ENCODE measurements around the gene CYSRT1.

Gene CYSRT1

DNA sequence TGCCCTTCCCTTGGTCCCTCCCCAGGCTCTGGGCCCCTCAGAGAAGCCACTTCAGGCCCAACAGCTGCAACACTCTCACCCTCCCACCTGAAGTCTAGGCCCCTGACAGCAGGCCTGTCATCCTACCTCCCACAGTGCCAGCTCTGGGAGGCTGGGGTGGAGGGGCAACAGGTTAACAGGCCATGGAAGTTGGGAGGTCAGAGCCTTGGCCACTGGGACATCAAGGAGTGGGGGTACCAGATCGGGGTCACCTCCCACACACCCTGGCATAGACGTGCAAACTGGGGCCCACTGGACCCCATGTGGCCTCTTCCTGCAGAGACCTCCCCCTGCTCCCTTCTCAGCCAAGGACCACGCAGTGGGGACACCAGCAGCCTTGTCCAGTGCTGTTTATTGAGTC is 33.7 kb upstream of the CYSRT1 start:
- DNase-seq: no peak

- DNase-seq: no peak
Observed at GRCh38 chr9:137191691-137192447, 33.1 kb upstream of the CYSRT1 start.

GRCh38 chr9:137192448-137192780 is 32.6 kb upstream of the CYSRT1 start:
- DNase-seq: no peak

GRCh38 chr9:137192859-137193258 is 32.1 kb upstream of the CYSRT1 start:
- DNase-seq: no peak

DNA sequence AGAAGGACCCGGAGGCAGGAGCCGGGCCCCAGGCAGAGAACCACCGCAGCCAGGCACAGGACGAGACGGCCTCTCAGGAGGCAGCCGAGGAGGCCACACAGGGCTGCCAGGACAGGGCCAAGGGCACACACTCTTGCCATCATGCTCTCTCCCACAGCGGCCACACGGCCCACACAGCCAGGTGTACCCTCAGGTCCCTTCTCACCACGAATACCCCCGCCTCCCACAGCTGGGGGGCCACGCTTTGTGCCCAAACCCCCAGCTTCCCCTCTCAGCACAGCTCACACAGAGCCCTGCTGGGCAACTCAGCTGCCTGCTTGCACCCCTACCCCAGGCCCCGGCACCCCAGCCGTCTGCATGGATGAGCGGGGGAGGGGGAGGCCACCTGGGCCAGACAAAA is 31.2 kb upstream of the CYSRT1 start:
- peak; percentile 51 for DNase-seq

GRCh38 chr9:137194388-137194787 is 30.6 kb upstream of the CYSRT1 start:
- DNase-seq: peak; percentile 47

DNA sequence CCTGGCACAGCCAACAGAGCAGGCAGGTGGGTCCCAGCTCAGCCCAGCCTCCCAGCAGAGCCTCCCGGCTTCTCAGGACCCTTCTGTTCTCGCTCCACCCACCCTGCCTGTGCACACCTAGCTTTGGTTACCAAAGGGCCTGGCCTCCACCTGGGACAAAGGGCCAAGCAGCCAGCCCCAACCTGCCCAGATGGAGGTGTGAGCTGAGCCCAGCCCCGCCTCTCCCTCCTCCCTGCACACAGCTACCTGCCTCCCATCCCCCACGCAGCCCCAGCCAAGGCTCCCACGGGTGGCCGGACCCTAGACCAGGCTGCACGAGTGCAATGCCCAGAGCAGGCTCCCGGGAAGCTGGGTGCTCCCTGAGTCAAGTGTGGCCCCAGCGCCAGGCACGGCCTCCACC is 30.1 kb upstream of the CYSRT1 start:
- DNase-seq: peak; percentile 89

DNA sequence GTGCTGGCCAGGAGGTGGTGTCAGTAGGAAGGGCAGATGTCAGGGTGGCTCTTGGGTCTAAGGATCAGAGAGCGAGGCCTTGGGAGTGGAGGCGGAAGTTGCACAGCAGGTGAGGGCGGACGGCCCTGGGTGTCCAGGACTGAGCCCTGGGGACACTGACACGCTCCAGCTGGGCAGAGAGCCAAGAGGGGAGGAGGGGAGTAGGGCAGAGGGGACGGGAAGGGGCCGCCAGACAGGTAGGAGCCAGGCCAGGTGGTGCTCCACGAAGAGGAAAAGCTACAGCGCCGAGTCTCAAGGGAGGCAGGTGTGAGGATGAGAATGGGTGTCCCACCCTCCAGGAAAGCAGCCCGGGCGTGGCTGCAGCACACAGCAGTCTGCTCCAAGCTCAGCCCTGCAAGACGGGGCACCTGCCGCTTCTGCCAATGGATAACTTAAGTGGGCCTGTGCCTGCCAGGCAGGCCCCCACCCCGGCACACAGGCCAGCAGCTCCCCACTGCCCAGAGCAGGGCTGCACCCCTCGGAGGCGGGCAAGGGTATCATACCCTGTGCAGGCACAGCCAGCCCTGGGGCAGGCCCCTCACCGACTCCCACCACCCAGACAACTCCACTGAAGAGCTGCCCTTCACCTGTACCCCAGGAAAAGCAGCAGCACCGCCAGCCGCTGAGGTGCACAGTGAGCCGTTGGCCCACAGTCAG is 29.3 kb upstream of the CYSRT1 start:
- peak; percentile 100 for DNase-seq

GRCh38 chr9:137198051-137198901 is 26.7 kb upstream of the CYSRT1 start:
- DNase-seq: no peak

DNA sequence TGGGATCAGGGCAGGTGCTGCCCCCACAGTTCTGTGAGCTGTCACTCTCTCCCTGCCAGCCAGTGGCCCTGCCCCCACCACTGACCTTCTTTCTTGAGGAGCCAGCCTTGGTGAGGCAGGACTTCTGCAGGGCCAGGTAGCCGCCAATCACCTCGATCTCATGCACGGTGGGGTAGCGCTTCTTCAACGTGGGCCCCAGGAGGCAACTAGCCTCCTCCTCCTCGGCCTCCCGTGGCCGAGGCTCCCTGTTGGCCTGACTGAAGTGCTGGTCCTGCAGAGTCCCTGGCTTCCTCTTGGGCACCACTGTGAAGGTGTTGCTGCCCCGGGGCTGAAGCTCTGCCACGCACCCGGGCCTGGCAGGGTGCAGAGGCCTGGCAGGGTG is 26.1 kb upstream of the CYSRT1 start:
- DNase-seq: no peak

GRCh38 chr9:137199411-137200121 is 25.4 kb upstream of the CYSRT1 start:
- DNase-seq: no peak

- DNase-seq: peak; percentile 100
Observed at GRCh38 chr9:137200311-137201204, 24.4 kb upstream of the CYSRT1 start, which contains the start of gene TPRN. TPRN (minus strand) TSS chr9:137200741; CDS start chr9:137200711, 30 bp downstream.

GRCh38 chr9:137201205-137201868 is 23.6 kb upstream of the CYSRT1 start:
- no peak for DNase-seq

DNA sequence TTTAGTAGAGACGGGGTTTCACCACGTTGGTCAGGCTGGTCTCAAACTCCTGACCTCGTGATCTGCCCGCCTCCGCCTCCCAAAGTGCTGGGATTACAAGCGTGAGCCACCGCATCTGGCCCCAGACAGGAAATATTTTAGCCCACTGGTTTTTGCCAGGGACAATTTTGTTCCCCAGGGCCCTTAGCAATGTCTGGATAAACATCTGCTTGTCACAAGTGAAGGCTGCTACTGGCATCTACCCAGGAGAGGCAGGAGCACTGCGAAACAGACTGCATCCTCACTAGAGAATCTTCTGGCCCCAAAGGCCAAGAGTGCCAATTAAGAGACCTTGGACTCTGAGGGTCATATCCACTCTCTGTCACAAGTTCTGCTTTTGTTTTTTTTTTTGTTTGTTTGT is 22.0 kb upstream of the CYSRT1 start:
- no peak for DNase-seq

GRCh38 chr9:137204731-137205125 is 20.2 kb upstream of the CYSRT1 start:
- no peak for DNase-seq

DNA sequence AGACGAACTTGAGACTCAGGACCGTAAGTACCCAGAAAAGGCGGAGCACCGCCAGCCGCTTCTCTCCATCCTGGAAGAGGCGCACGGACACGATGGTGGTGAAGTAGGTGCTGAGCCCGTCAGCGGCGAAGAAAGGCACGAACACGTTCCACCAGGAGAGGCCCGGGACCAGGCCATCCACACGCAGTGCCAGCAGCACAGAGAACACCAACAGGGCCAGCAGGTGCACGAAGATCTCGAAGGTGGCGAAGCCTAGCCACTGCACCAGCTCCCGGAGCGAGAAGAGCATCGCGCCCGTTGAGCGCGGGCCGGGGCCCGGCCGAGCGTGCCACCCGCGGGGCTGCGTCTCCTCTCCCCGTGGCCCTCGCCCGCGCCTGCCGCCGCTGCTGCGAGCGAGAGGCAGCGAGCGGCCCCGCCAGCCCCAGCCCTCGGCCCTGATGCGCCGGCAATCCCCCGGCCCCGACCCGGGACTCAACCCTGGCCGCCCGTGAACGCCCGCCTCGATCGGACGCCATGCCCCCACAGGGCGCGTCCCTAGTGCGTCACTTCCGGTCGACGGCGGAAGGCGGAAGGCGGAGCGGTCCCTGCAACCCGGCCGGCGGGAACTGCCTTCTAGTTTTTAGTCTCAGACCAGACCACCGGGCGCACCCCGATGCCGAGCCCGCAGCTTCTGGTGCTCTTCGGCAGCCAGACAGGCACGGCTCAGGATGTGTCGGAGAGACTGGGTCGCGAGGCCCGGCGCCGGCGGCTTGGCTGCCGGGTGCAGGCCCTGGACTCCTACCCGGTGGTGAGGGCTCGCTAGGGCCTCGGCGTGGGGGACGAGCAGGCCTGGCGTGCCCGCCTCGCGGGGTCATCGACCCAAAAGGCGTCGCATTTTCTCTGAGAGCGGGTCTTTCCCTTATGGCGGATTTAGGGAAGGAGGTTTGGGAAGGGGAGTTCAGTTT is 19.6 kb upstream of the CYSRT1 start, which contains the start of the genes NDOR1 and TMEM203:
TSS of gene NDOR1 (plus strand) at position 575 of the 944 bp plus-strand sequence. CDS start at position 653, 78 bp downstream.
TSS of gene TMEM203 (minus strand) at position 523 of the 944 bp plus-strand sequence. CDS start at position 289, 234 bp downstream.
- DNase-seq: peak; percentile 89

DNA sequence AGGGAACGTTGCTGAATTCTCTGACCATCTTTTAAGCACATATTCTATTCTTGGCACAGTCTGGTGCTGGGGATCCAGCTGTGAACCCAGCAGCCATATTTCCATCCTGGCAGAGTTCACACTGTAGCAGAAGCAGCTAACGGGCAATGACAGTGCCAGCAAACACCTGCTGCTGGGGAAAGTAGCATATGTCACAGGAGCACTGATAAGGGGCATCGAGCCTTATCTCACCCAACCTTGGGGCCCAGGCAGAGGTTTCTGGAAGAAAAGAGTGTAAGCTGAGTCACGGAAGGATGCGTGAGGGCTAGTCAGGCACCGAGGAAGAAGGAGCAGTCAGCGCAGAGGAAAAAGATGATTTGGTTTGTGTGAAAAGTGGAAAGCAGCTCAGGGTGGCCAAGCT is 18.4 kb upstream of the CYSRT1 start:
- DNase-seq: no peak

DNA sequence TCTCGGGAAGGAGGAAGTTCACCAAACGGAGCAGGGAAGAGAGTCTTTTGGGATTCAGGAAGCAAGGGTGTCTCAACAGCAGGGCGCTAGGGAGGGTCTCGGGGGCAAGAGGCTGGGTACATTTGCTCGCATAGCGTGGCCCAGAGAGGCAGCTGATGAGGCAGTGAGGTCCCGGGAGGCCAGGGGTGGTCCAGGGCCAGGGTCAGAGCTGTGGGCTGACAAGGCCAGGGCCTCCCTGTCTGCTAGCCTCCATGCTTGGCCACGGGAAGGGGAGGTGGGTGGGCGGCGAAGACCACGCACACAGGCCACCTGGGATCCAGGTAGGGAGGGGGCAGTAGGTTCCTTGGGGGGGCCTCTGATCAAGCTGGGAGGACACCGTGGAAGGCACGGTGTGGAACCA is 13.4 kb upstream of the CYSRT1 start:
- DNase-seq: no peak

- DNase-seq: no peak
Observed at GRCh38 chr9:137212520-137212919, 12.5 kb upstream of the CYSRT1 start.

Data from NCI-H2171 treated with DMSO at 0.1 percent for 48 hours (cell line).